A673 (cell line): ENCODE results near the gene ARSD. TPM values are rescaled to one million over a fixed set of nuclear protein-coding genes. Genes with fewer than 3 reads are reported as not detected.

ENCODE experiments used
- BruUV-seq: library from RNA; stranded (reverse); fragments of 400-500 nt; replicated peaks from 2 replicates; lab custom pipeline; 2021; lab: Mats Ljungman, UMichigan
- CTCF ChIA-PET: fragments of 300-600 bp; sonication (Branson Sonifier 250); formaldehyde crosslinking; loops from one replicate; lab custom pipeline; 2022; ENCODE audit warnings: antibody characterized with exemption; lab: Charles Lee
- POLR2A ChIA-PET: fragments of 300-600 bp; sonication (Branson Sonifier 250); formaldehyde crosslinking; loops from one replicate; lab custom pipeline; 2022; ENCODE audit warnings: antibody characterized with exemption; ENCODE audit not compliant: low non-redundant PET; lab: Charles Lee
- DNase-seq: peaks from one replicate; pipeline ENCODE4 v3.0.0-alpha.2; 2015; ENCODE audit warnings: low spot score
- H3K27ac ChIP-seq: fragments of 200-600 bp; sonication (generic); 2 replicates; pipeline ENCODE4 v1.5.1; 2016; ENCODE audit warnings: mixed run types, low read depth, mild to moderate bottlenecking, mixed read lengths, antibody characterized with exemption, low read length; ENCODE audit not compliant: poor library complexity, severe bottlenecking
- H3K27me3 ChIP-seq: fragments of 200-600 bp; sonication (generic); replicated peaks from 2 replicates; pipeline ENCODE4 v1.6.1; 2017; ENCODE audit warnings: mixed run types, low read depth, mild to moderate bottlenecking, mixed read lengths, antibody characterized with exemption, low read length; ENCODE audit not compliant: insufficient read depth, poor library complexity
- H3K36me3 ChIP-seq: fragments of 200-600 bp; sonication (generic); 2 replicates; pipeline ENCODE4 v1.6.1; 2016; ENCODE audit warnings: mixed run types, mild to moderate bottlenecking, mixed read lengths, antibody characterized with exemption, low read length; ENCODE audit not compliant: insufficient read depth, poor library complexity, severe bottlenecking
- H3K4me1 ChIP-seq: fragments of 200-600 bp; sonication (generic); 2 replicates; pipeline ENCODE4 v1.6.1; 2017; ENCODE audit warnings: mixed run types, mild to moderate bottlenecking, mixed read lengths, antibody characterized with exemption, low read length; ENCODE audit not compliant: insufficient read depth, poor library complexity, severe bottlenecking
- H3K4me3 ChIP-seq: fragments of 200-600 bp; sonication (generic); 2 replicates; pipeline ENCODE4 v1.5.1; 2016; ENCODE audit warnings: low read depth, mixed run types, mild to moderate bottlenecking, mixed read lengths, low read length; ENCODE audit not compliant: poor library complexity, severe bottlenecking
- H3K9me3 ChIP-seq: fragments of 200-600 bp; sonication (generic); 2 replicates; pipeline ENCODE4 v1.6.1; 2016; ENCODE audit warnings: mixed run types, low read depth, mild to moderate bottlenecking, mixed read lengths, antibody characterized with exemption, low read length; ENCODE audit not compliant: poor library complexity, severe bottlenecking
- EZH2 ChIP-seq: fragments of 200-600 bp; sonication (generic); IDR thresholded peaks from 2 replicates; pipeline ENCODE4 v1.6.1; 2017; ENCODE audit warnings: borderline replicate concordance, low read depth, mild to moderate bottlenecking, mixed read lengths, antibody characterized with exemption, low read length; ENCODE audit not compliant: poor library complexity, severe bottlenecking
- intact Hi-C: fragments of 100-400 bp; cut with micrococcal nuclease; formaldehyde crosslinking; loops from one replicate; pipeline ENCODE4 v1.10.0; 2022; ENCODE audit not compliant: unreplicated experiment
- total RNA-seq: library from RNA; stranded (reverse); gene quantifications from 2 replicates; pipeline ENCODE4 v1.2.3, GENCODE V29; 2021
- TF ChIP-seq, protein P1 (sequence below): fragments of 300-800, 200-600 bp; sonication (generic); conservative IDR thresholded peaks from 2 replicates; pipeline ENCODE4 v1.5.1; 2017; ENCODE audit warnings: low read depth, mild to moderate bottlenecking, antibody characterized with exemption, low read length, moderate library complexity, mixed read lengths

ARSD gene
- total RNA-seq, 1 experiment from 2014 or later = 1.2 TPM

DNA sequence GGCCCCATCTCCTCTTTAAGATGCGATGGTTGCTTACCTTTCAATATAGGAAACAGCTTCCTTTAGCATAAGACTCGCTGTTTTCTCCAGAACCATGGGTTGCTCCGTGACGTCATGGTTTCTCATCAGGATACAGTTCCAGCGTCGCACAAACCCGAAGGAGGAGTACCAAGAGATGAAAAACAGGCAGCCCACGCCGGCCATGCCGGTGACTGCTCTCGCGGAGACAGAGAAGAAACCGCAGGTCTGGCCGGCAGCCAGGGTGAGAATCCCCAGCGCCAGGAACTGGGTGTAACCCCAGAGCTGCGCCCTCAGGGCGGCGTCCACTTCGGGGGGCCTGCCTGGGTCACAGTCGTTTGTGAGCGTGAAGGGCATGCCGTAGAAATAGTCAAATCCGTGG lies 11.4 kb downstream of the ARSD start:
- ChIA-PET CTCF (no interaction called here), POLR2A (no interaction called here)
- DNase-seq = no peak
- Histone ChIP-seq H3K36me3 (no peaks in the 10 kb centered on the region), H3K4me1 (no peaks in the 10 kb centered on the region), H3K27me3 (no peaks in the 10 kb centered on the region), H3K9me3 (no peaks in the 10 kb centered on the region), H3K4me3 (no peak overlapping the region), H3K27ac (no peak overlapping the region)
- BruUV-seq = no TSS peak
- intact Hi-C loops = no loop called here
- no peak for TF ChIP-seq EZH2
- TF ChIP-seq, protein P1, sequence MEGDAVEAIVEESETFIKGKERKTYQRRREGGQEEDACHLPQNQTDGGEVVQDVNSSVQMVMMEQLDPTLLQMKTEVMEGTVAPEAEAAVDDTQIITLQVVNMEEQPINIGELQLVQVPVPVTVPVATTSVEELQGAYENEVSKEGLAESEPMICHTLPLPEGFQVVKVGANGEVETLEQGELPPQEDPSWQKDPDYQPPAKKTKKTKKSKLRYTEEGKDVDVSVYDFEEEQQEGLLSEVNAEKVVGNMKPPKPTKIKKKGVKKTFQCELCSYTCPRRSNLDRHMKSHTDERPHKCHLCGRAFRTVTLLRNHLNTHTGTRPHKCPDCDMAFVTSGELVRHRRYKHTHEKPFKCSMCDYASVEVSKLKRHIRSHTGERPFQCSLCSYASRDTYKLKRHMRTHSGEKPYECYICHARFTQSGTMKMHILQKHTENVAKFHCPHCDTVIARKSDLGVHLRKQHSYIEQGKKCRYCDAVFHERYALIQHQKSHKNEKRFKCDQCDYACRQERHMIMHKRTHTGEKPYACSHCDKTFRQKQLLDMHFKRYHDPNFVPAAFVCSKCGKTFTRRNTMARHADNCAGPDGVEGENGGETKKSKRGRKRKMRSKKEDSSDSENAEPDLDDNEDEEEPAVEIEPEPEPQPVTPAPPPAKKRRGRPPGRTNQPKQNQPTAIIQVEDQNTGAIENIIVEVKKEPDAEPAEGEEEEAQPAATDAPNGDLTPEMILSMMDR = no peak

DNA sequence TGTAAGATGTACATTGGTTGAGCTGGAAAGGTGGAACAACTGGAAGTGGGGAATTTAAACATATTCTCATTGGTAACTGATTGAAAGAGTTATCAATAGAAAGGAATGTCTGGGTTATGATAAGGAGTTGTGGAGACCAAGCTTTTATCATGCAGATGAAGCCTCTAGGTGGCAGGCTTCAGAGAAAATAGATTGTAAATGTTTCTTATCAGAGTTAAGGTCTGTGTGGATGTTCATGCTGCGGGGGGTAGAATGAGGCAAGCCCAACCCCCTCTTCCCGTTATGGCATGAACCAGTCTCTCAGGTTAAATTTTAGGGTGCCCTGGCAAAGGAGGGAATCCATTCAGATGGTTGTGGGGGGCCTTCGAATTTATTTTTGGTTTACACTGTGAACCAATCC lies 16.0 kb downstream of the ARSD start:
- CTCF ChIA-PET = no interaction called here
- Histone ChIP-seq H3K27me3 (no peaks in the 10 kb centered on the region), H3K9me3 (no peaks in the 10 kb centered on the region), H3K27ac (no peak overlapping the region), H3K4me1 (no peaks in the 10 kb centered on the region), H3K4me3 (no peak overlapping the region), H3K36me3 (no peaks in the 10 kb centered on the region)
- BruUV-seq = no TSS peak
- TF ChIP-seq EZH2 = no peak
- TF ChIP-seq, protein P1 = peak; percentile 64
- intact Hi-C loops = no loop called here
- POLR2A ChIA-PET = no interaction called here
- DNase-seq = peak; percentile 22

DNA sequence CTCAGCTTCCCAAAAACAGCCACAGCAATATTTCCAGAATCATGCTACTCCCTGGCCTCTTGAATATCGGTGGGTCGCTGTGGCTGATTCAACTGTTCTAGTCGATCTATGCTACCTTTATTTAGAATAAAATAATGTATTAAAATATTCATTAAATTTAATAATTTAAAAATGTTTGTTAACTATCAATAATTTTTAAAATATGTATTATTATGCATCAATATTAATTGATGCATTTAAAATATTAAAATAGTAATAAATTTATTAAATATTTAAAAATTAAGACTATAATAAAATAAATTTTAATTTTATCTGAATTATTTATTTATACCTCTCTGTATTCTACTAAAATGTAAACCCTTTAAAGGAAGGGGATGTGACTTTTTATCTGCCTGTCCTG lies 19.0 kb downstream of the ARSD start:
- Histone ChIP-seq H3K36me3 (no peaks in the 10 kb centered on the region), H3K4me3 (no peak overlapping the region), H3K27me3 (no peaks in the 10 kb centered on the region), H3K9me3 (no peaks in the 10 kb centered on the region), H3K4me1 (no peaks in the 10 kb centered on the region), H3K27ac (no peak overlapping the region)
- TF ChIP-seq, protein P1 = no peak
- no peak for TF ChIP-seq EZH2
- POLR2A ChIA-PET = no interaction called here
- DNase-seq = no peak
- no TSS peak for BruUV-seq
- CTCF ChIA-PET = no interaction called here
- intact Hi-C loops = no loop called here
